ENCODE measurements around the gene C6orf15. TPM values are rescaled to one million over a fixed set of nuclear protein-coding genes. Genes with fewer than 3 reads are reported as not detected.

The C6orf15 gene
- total RNA-seq, 4 donors from 2014 or later = 1.6 TPM; not detected in 3

DNA sequence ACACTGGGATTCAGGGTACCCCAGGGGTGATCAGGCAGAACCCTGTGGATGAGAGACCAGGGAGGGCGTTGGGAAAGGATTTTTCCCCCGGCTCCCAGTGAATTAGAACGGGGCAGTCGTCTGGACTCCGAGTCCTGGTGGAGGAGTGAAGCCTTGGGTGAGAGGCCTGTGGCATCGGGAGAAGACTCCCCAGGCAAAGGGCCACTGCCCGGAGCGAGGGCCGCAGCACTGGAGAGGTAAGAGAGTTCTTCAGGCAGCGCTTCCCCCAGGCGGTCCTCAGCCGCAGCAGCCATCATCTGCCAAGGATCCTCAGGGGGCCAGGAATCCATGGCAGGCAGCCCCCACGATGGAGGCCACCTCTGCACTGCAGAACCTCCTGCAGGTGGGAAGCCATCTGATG lies 663 bp downstream of the C6orf15 start:
- no peak overlapping the region for H3K4me3 ChIP-seq
- intact Hi-C loops (cut with DNase I) = no loop called here

DNA sequence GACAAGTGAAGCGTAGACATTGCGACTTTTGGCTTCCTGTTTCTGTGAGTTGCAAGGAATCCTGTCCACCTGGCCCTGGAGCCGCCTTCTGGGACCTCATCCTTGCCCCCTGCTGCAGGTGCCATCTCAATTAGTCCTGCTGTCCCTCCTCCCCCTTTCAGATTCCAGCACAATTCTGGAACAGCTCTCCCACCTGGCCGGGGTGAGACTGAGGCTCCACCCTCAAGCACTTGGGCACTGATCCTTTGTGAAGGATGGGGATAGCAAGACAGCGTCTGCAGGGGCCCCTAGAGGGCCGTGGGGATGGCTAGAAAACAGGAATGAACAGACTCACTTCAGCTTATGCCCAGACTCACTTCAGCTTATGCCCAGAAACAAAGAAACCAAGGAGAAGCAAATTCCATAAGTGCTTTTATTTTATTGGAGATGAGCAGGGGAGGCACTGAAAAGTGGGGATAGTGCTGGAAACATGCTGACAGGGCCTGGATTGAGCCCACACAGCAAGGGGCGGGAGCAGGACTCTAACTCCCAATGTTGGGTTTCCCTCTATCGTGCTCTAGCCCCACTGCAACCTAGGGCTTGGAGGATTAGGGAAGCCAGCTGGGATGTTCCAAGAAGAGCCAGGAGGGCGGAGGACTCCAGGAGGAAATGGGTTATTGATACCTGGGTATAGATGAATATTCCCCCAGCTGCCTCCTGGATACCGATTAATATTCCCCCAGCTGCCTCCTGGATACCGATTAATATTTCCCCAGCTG lies 1.4 kb downstream of the C6orf15 start:
- 79 to 89% methylated on average over 9 of the region's 11 CpGs for WGBS, 2 donors
- Histone ChIP-seq H3K27ac (no peak overlapping the region), H3K4me3 (no peak overlapping the region), H3K36me3 (no peaks in the 10 kb centered on the region), H3K4me1 (peaks cover 12 to 27% (median 19%) of the 10 kb centered on the region in 3 donors), H3K27me3 (peaks cover 0 to 24% (median 0%) of the 10 kb centered on the region in 4 donors), H3K9me3 (no peaks in the 10 kb centered on the region)
- DNase-seq = no peak
- intact Hi-C loops (cut with DNase I) = no loop called here
- TF ChIP-seq, protein P1, sequence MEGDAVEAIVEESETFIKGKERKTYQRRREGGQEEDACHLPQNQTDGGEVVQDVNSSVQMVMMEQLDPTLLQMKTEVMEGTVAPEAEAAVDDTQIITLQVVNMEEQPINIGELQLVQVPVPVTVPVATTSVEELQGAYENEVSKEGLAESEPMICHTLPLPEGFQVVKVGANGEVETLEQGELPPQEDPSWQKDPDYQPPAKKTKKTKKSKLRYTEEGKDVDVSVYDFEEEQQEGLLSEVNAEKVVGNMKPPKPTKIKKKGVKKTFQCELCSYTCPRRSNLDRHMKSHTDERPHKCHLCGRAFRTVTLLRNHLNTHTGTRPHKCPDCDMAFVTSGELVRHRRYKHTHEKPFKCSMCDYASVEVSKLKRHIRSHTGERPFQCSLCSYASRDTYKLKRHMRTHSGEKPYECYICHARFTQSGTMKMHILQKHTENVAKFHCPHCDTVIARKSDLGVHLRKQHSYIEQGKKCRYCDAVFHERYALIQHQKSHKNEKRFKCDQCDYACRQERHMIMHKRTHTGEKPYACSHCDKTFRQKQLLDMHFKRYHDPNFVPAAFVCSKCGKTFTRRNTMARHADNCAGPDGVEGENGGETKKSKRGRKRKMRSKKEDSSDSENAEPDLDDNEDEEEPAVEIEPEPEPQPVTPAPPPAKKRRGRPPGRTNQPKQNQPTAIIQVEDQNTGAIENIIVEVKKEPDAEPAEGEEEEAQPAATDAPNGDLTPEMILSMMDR (IDR thresholded peaks at IDR 0.05) = no peak
- no peak for TF ChIP-seq POLR2A (IDR thresholded peaks at IDR 0.05)

More for the DNA sequence above, 663 bp downstream of the C6orf15 start:
- no peak for TF ChIP-seq POLR2A (IDR thresholded peaks at IDR 0.05)
- TF ChIP-seq, protein P1 (IDR thresholded peaks at IDR 0.05) = no peak
- no peak overlapping the region for H3K27ac ChIP-seq
- H3K9me3 ChIP-seq = no peaks in the 10 kb centered on the region
- H3K36me3 ChIP-seq = no peaks in the 10 kb centered on the region
- no peak for DNase-seq
- WGBS, 2 donors = 83 to 89% methylated on average over 7 of the region's 13 CpGs
- H3K27me3 ChIP-seq = peaks cover 0 to 24% (median 0%) of the 10 kb centered on the region in 4 donors
- H3K4me1 ChIP-seq = peaks cover 12 to 34% (median 22%) of the 10 kb centered on the region in 3 donors

DNA sequence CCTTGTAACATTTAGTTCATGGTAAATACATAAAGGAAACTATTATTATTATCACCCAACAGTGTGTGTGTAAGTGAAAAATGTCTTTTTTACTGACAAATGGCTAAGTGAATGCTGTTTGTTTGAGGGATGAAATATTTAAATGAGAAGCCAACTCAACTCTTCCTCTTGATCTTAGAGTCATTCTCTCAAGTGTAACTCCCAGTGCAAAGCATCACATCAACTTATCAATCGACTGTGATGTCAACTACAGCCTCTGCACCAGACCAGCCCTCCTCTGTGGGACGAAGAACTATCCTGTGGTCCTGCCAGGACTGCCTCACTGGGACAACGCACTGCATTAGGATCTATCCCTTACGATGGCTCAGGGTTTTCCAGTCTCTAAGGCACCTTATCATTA lies 5.3 kb downstream of the C6orf15 start:
- whole genome bisulfite sequencing, 2 donors = 68 to 96% methylated on average over 3 of the region's 4 CpGs
- no peak for DNase-seq
- Histone ChIP-seq H3K9me3 (no peaks in the 10 kb centered on the region), H3K4me1 (peaks cover 0 to 12% (median 3%) of the 10 kb centered on the region in 3 donors), H3K4me3 (no peak overlapping the region), H3K36me3 (no peaks in the 10 kb centered on the region), H3K27ac (no peak overlapping the region), H3K27me3 (peaks cover 0 to 24% (median 0%) of the 10 kb centered on the region in 4 donors)
- TF ChIP-seq POLR2A (IDR thresholded peaks at IDR 0.05) = no peak
- TF ChIP-seq, protein P1 (IDR thresholded peaks at IDR 0.05) = no peak
- intact Hi-C loops (cut with DNase I) = no loop called here

GRCh38 chr6:31103136-31103535 lies 9.2 kb downstream of the C6orf15 start:
- Histone ChIP-seq H3K4me1 (peaks cover 0 to 31% (median 3%) of the 10 kb centered on the region in 3 donors), H3K9me3 (no peaks in the 10 kb centered on the region), H3K4me3 (no peak overlapping the region), H3K27ac (no peak overlapping the region), H3K36me3 (no peaks in the 10 kb centered on the region), H3K27me3 (peaks cover 0 to 4% (median 0%) of the 10 kb centered on the region in 4 donors)
- intact Hi-C loops (cut with DNase I) = no loop called here
- WGBS, 2 donors = 95 to 97% methylated on average over 2 of the region's 2 CpGs
- DNase-seq = no peak
- TF ChIP-seq, protein P1 (IDR thresholded peaks at IDR 0.05) = no peak
- TF ChIP-seq POLR2A (IDR thresholded peaks at IDR 0.05) = no peak

DNA sequence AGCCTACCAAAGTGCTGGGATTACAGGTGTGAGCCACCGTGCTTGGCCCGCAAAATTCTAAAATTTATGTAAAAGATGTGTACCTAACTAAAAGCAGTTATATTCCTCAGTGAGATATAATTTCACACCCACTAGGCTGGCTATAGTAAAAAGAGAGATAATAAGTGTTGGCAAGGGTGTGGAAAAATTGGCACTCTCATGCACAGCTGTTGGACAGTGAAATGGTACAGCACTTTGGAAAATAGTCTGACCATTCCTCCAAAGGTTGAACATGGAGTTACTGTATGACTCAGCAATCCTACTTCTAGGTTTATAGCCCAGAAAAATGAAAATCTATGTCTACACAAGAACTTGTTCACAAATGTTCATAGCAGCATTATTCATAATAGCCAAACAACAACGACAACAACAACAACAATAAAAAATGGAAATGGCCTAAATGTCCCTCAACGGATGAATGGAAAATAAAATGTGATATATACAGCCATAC lies 13.9 kb downstream of the C6orf15 start:
- no peak for DNase-seq
- intact Hi-C loops (cut with DNase I) = no loop called here
- WGBS, 2 donors = 90 to 97% methylated on average over 2 to 4 of the region's 4 CpGs
- no peaks in the 10 kb centered on the region for H3K9me3 ChIP-seq
- no peaks in the 10 kb centered on the region for H3K36me3 ChIP-seq
- peaks cover 9 to 49% (median 10%) of the 10 kb centered on the region in 3 donors for H3K4me1 ChIP-seq
- no peak overlapping the region for H3K27ac ChIP-seq
- H3K27me3 ChIP-seq = no peaks in the 10 kb centered on the region
- H3K4me3 ChIP-seq = no peak overlapping the region
- TF ChIP-seq, protein P1 (IDR thresholded peaks at IDR 0.05) = no peak
- TF ChIP-seq POLR2A (IDR thresholded peaks at IDR 0.05) = no peak

All from esophagus squamous epithelium (tissue), 5 donors.